Astrocyte (in vitro differentiated cells and primary cell): Measurements from ENCODE around the gene GBGT1. TPM values are rescaled to one million over a fixed set of nuclear protein-coding genes. Genes with fewer than 3 reads are reported as not detected.

Experiments used
- DNase-seq: peaks from one replicate; pipeline ENCODE4 v3.0.0-alpha.2; 2010; ENCODE audit warnings: low read depth
- FAIRE-seq: peaks from 2 replicates; lab custom pipeline; 2011; peaks lifted over from hg19 to GRCh38; lab: Jason Lieb, UNC
- H2AFZ ChIP-seq: 2 replicates; pipeline ENCODE4 v1.6.0; 2012; ENCODE audit warnings: low read depth, low read length, inconsistent platforms
- H3K27ac ChIP-seq: 2 replicates; pipeline ENCODE4 v1.5.1; 2011; ENCODE audit warnings: low read depth, low read length, inconsistent platforms
- H3K27me3 ChIP-seq: 2 replicates; pipeline ENCODE4 v1.6.0; 2011; ENCODE audit warnings: low read length, inconsistent platforms; ENCODE audit not compliant: insufficient read depth
- H3K36me3 ChIP-seq: 2 replicates; pipeline ENCODE4 v1.5.1; 2011; ENCODE audit warnings: low read length, inconsistent platforms; ENCODE audit not compliant: insufficient read depth
- H3K4me1 ChIP-seq: 2 replicates; pipeline ENCODE4 v1.5.1; 2011; ENCODE audit warnings: low read length, inconsistent platforms; ENCODE audit not compliant: insufficient read depth
- H3K4me2 ChIP-seq: 2 replicates; pipeline ENCODE4 v1.6.0; 2012; ENCODE audit warnings: low read length, inconsistent platforms
- H3K4me3 ChIP-seq: 2 replicates; pipeline ENCODE4 v1.5.1; 2011; ENCODE audit warnings: low read depth, mild to moderate bottlenecking, low read length, inconsistent platforms; ENCODE audit not compliant: insufficient read depth
- H3K79me2 ChIP-seq: 2 replicates; pipeline ENCODE4 v1.6.0; 2012; ENCODE audit warnings: mild to moderate bottlenecking, low read length, inconsistent platforms; ENCODE audit not compliant: insufficient read depth
- H3K9ac ChIP-seq: 2 replicates; pipeline ENCODE4 v1.6.0; 2012; ENCODE audit warnings: mild to moderate bottlenecking, low read length, inconsistent platforms
- H3K9me3 ChIP-seq: 2 replicates; pipeline ENCODE4 v1.5.1; 2012; ENCODE audit warnings: low read depth, mild to moderate bottlenecking, low read length, inconsistent platforms; ENCODE audit not compliant: insufficient read depth
- H4K20me1 ChIP-seq: 2 replicates; pipeline ENCODE4 v1.6.0; 2012; ENCODE audit warnings: low read length, inconsistent platforms; ENCODE audit not compliant: insufficient read depth
- H3K27ac Mint-ChIP-seq: one replicate; pipeline ENCODE4 v1.8.0; 2021; ENCODE audit warnings: mild to moderate bottlenecking, mixed read lengths; ENCODE audit not compliant: unreplicated experiment
- H3K27me3 Mint-ChIP-seq: one replicate; pipeline ENCODE4 v1.8.0; 2021; ENCODE audit warnings: low read depth, mixed read lengths; ENCODE audit not compliant: unreplicated experiment
- H3K36me3 Mint-ChIP-seq: one replicate; pipeline ENCODE4 v1.8.0; 2021; ENCODE audit warnings: low read depth, mixed read lengths; ENCODE audit not compliant: unreplicated experiment
- H3K4me1 Mint-ChIP-seq: one replicate; pipeline ENCODE4 v1.8.0; 2021; ENCODE audit warnings: low read depth, mixed read lengths; ENCODE audit not compliant: unreplicated experiment
- H3K4me3 Mint-ChIP-seq: one replicate; pipeline ENCODE4 v1.8.0; 2021; ENCODE audit warnings: mild to moderate bottlenecking, moderate library complexity, mixed read lengths; ENCODE audit not compliant: unreplicated experiment
- H3K9me3 Mint-ChIP-seq: one replicate; pipeline ENCODE4 v1.8.0; 2021; ENCODE audit warnings: mild to moderate bottlenecking, mixed read lengths; ENCODE audit not compliant: unreplicated experiment
- CTCF ChIP-seq: IDR thresholded peaks from 2 replicates; pipeline ENCODE4 v1.5.1; 2011; ENCODE audit warnings: low read depth, mild to moderate bottlenecking, inconsistent platforms, low read length, moderate library complexity; ENCODE audit not compliant: insufficient read depth
- EZH2 ChIP-seq: IDR thresholded peaks from 2 replicates; pipeline ENCODE4 v1.6.1; 2012; ENCODE audit warnings: mild to moderate bottlenecking, low read length, inconsistent platforms; ENCODE audit not compliant: insufficient read depth
- total RNA-seq: library from RNA; stranded (reverse); gene quantifications from 2 replicates; pipeline ENCODE4 v1.2.1, GENCODE V29; 2021

GBGT1 gene
- total RNA-seq, 1 donor from 2014 or later = 8.5 TPM

DNA sequence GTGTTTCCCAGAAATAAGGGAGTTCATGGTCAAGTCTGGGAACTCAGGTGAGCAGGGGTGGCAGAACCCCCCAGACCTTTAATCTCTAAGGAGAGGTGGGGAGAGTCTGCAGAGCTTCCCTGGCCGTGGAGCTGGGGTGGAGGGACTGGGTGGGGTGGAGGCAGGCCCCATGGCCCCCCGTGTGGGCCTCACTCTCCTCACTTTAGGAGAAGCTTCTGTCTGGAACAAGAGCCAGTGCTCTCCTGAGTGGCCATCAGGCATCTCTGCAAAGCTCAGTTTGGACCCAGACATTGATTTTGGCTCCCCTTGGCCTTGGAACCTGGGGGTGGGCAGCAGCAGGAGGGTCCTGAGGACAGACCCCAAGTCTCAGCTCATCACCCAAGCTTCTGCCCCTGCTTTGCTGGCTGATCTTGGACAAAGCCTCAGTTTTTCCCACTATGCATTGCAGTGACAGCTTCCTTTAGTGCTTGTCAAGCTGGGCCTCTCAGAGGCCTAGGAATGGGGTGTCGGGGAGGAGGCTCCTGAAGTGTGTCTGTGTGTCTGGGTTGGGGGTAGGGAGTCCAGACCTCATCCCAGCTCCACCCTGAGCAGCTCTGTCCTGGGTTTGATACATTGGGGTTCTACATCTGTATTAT is 3.5 kb upstream of the GBGT1 start:
- Histone ChIP-seq H3K9me3 (no peaks in the 10 kb centered on the region), H3K36me3 (no peaks in the 10 kb centered on the region), H3K27ac (no peak overlapping the region), H3K4me3 (no peak overlapping the region), H3K27me3 (peaks cover 15% of the 10 kb centered on the region), H3K4me1 (peaks cover 2% of the 10 kb centered on the region), H3K9ac (no peak overlapping the region), H4K20me1 (no peaks in the 10 kb centered on the region), H2AFZ (no peak overlapping the region), H3K4me2 (no peak overlapping the region), H3K79me2 (no peaks in the 10 kb centered on the region)
- DNase-seq = no peak
- TF ChIP-seq EZH2 (no peak), CTCF (no peak)
- Mint-ChIP-seq H3K9me3 (no peaks in the 10 kb centered on the region), H3K36me3 (no peaks in the 10 kb centered on the region), H3K4me3 (no peak overlapping the region), H3K27ac (no peak overlapping the region), H3K4me1 (peaks cover 13% of the 10 kb centered on the region), H3K27me3 (peaks cover 7% of the 10 kb centered on the region)
- FAIRE-seq = no peak

- Histone ChIP-seq H4K20me1 (no peaks in the 10 kb centered on the region), H3K27ac (no peak overlapping the region), H3K4me2 (no peak overlapping the region), H3K9ac (no peak overlapping the region), H3K36me3 (no peaks in the 10 kb centered on the region), H3K4me1 (peaks cover 2% of the 10 kb centered on the region), H3K27me3 (peaks cover 15% of the 10 kb centered on the region), H2AFZ (no peak overlapping the region), H3K79me2 (no peaks in the 10 kb centered on the region), H3K9me3 (no peaks in the 10 kb centered on the region), H3K4me3 (no peak overlapping the region)
- H3K36me3 Mint-ChIP-seq = peaks cover 2% of the 10 kb centered on the region
- peaks cover 15% of the 10 kb centered on the region for H3K4me1 Mint-ChIP-seq
- no peak for DNase-seq
- peaks cover 6% of the 10 kb centered on the region for H3K27me3 Mint-ChIP-seq
- FAIRE-seq = no peak
- no peak overlapping the region for H3K4me3 Mint-ChIP-seq
- no peak overlapping the region for H3K27ac Mint-ChIP-seq
- no peaks in the 10 kb centered on the region for H3K9me3 Mint-ChIP-seq
- TF ChIP-seq EZH2 (no peak), CTCF (no peak)
Observed at GRCh38 chr9:133166392-133166791, 2.7 kb upstream of the GBGT1 start.

DNA sequence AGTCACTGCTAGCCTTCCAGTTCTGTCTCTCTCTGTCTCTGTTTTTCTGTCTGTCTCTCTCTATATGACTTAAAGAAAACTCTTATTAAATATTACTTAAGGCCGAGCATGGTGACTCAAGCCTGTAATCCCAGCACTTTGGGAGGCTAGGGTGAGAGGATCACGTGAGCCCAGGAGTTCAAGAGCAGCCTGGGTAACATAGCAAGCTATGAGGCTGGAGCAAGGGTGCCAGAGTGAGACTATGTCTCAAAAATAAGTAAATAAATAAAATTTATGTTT is 1.7 kb upstream of the GBGT1 start:
- Mint-ChIP-seq H3K4me3 (peak overlapping the region; percentile 57), H3K4me1 (peaks cover 15% of the 10 kb centered on the region), H3K27ac (no peak overlapping the region), H3K27me3 (peaks cover 3% of the 10 kb centered on the region), H3K36me3 (peaks cover 4% of the 10 kb centered on the region), H3K9me3 (no peaks in the 10 kb centered on the region)
- Histone ChIP-seq H3K27me3 (peaks cover 14% of the 10 kb centered on the region), H3K4me3 (no peak overlapping the region), H3K4me2 (no peak overlapping the region), H4K20me1 (no peaks in the 10 kb centered on the region), H3K4me1 (peaks cover 2% of the 10 kb centered on the region), H3K9ac (no peak overlapping the region), H2AFZ (no peak overlapping the region), H3K27ac (no peak overlapping the region), H3K36me3 (no peaks in the 10 kb centered on the region), H3K9me3 (no peaks in the 10 kb centered on the region), H3K79me2 (no peaks in the 10 kb centered on the region)
- TF ChIP-seq CTCF (no peak), EZH2 (no peak)
- DNase-seq (no peak), FAIRE-seq (no peak)
